ENCODE results near the gene NT5DC2.

The NT5DC2 gene

GRCh38 chr3:52518723-52519444 is 14.8 kb downstream of the NT5DC2 start:
- TF ChIP-seq, protein P1, sequence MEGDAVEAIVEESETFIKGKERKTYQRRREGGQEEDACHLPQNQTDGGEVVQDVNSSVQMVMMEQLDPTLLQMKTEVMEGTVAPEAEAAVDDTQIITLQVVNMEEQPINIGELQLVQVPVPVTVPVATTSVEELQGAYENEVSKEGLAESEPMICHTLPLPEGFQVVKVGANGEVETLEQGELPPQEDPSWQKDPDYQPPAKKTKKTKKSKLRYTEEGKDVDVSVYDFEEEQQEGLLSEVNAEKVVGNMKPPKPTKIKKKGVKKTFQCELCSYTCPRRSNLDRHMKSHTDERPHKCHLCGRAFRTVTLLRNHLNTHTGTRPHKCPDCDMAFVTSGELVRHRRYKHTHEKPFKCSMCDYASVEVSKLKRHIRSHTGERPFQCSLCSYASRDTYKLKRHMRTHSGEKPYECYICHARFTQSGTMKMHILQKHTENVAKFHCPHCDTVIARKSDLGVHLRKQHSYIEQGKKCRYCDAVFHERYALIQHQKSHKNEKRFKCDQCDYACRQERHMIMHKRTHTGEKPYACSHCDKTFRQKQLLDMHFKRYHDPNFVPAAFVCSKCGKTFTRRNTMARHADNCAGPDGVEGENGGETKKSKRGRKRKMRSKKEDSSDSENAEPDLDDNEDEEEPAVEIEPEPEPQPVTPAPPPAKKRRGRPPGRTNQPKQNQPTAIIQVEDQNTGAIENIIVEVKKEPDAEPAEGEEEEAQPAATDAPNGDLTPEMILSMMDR (IDR thresholded peaks at IDR 0.05; ENCODE audit: extremely low read depth, missing control alignments), result no peak
- DNase-seq (ENCODE audit: low spot score), result no peak

DNA sequence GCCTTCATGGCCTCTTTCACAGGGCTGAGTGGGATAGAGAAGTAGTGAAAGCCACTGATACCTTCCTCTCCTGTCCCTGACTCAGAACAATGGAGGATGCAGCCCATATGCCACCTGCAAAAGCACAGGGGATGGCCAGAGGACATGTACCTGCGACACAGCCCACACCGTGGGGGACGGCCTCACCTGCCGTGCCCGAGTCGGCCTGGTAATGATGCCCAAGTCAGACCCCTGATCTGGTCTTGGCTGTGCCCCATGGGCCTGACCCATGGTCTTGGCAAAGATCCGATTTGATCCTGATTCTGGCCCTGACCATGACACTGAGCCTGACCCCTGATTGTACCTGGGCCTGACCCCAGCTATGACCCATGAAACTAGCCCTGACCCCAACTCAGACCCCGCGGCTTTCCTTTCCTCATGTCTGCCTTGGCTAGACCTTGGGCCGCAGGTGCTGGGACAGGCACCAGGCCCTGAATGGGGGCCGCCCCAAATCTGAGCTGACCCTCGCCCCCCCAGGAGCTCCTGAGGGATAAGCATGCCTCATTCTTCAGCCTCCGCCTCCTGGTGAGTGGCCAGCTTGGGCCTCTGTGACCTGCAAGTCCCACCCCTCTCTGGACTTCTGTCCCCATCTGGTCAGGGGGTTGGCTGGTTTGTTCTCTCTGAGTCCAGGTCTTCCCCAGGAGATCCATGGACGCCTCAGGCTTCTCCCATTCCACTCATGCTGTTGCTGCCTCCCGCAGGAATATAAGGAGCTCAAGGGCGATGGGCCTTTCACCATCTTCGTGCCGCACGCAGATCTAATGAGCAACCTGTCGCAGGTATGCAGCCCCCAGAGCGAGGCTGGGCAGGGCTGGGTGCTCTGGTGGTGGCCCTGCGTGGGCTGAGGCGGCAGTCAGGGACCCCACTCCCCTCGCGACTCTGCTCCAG is 15.6 kb downstream of the NT5DC2 start:
- DNase-seq (ENCODE audit: low spot score), result no peak
- TF ChIP-seq, protein P1 (IDR thresholded peaks at IDR 0.05; ENCODE audit: extremely low read depth, missing control alignments), result no peak

GRCh38 chr3:52516509-52517195 is 17.0 kb downstream of the NT5DC2 start:
- DNase-seq (ENCODE audit: low spot score), result no peak
- TF ChIP-seq, protein P1 (IDR thresholded peaks at IDR 0.05; ENCODE audit: extremely low read depth, missing control alignments), result no peak

GRCh38 chr3:52515192-52515591 is 18.5 kb downstream of the NT5DC2 start:
- DNase-seq (ENCODE audit: low spot score), result no peak
- TF ChIP-seq, protein P1 (IDR thresholded peaks at IDR 0.05; ENCODE audit: extremely low read depth, missing control alignments), result no peak

- DNase-seq (ENCODE audit: low spot score), result no peak
- TF ChIP-seq, protein P1 (IDR thresholded peaks at IDR 0.05; ENCODE audit: extremely low read depth, missing control alignments), result no peak
Measured at GRCh38 chr3:52514576-52514975, 19.1 kb downstream of the NT5DC2 start.

GRCh38 chr3:52513281-52513680 is 20.4 kb downstream of the NT5DC2 start:
- TF ChIP-seq, protein P1 (IDR thresholded peaks at IDR 0.05; ENCODE audit: extremely low read depth, missing control alignments), result no peak
- no peak for DNase-seq (ENCODE audit: low spot score)

All from GM20000 (cell line).